Neural progenitor cell (in vitro differentiated cells): ENCODE results near the gene SDK2. TPM values are rescaled to one million over a fixed set of nuclear protein-coding genes. Genes with fewer than 3 reads are reported as not detected.

Experiments
- DNase-seq: peaks from one replicate; pipeline ENCODE4 v3.0.0-alpha.2; 2016; ENCODE audit warnings: low spot score
- H2AFZ ChIP-seq: fragments of 200-600 bp; sonication (generic); replicated peaks from 2 replicates; pipeline ENCODE4 v1.6.1; 2016; ENCODE audit warnings: antibody characterized with exemption
- H3F3A ChIP-seq: fragments of 200-600 bp; sonication (generic); 2 replicates; pipeline ENCODE4 v1.6.1; 2016; ENCODE audit warnings: antibody characterized with exemption, low read depth
- H3K27ac ChIP-seq: fragments of 200-600 bp; sonication (generic); 2 replicates; pipeline ENCODE4 v1.5.1; 2016; ENCODE audit warnings: mild to moderate bottlenecking
- H3K27me3 ChIP-seq: fragments of 200-600 bp; sonication (generic); 2 replicates; pipeline ENCODE4 v1.6.1; 2016; ENCODE audit warnings: mild to moderate bottlenecking, moderate library complexity
- H3K36me3 ChIP-seq: fragments of 200-600 bp; sonication (generic); 2 replicates; pipeline ENCODE4 v1.5.1; 2016
- H3K4me1 ChIP-seq: fragments of 200-600 bp; sonication (generic); 2 replicates; pipeline ENCODE4 v1.6.1; 2016; ENCODE audit warnings: mixed run types
- H3K4me2 ChIP-seq: fragments of 200-600 bp; sonication (generic); 2 replicates; pipeline ENCODE4 v1.6.1; 2016
- H3K4me3 ChIP-seq: fragments of 200-600 bp; sonication (generic); 2 replicates; pipeline ENCODE4 v1.5.1; 2016
- H3K79me2 ChIP-seq: fragments of 200-600 bp; sonication (generic); 2 replicates; pipeline ENCODE4 v1.6.1; 2016; ENCODE audit warnings: low read depth
- H3K9ac ChIP-seq: fragments of 200-600 bp; sonication (generic); 2 replicates; pipeline ENCODE4 v1.6.1; 2016
- H3K9me3 ChIP-seq: fragments of 200-600 bp; sonication (generic); 2 replicates; pipeline ENCODE4 v1.5.1; 2016; ENCODE audit warnings: low read depth
- H4K20me1 ChIP-seq: fragments of 200-600 bp; sonication (generic); 2 replicates; pipeline ENCODE4 v1.6.1; 2016; ENCODE audit warnings: low read depth
- H3K27ac Mint-ChIP-seq: 3 replicates; pipeline ENCODE4 v1.8.0; 2021; ENCODE audit warnings: mixed read lengths
- H3K27me3 Mint-ChIP-seq: 2 replicates; pipeline ENCODE4 v1.8.0; 2022; ENCODE audit warnings: low read depth, mild to moderate bottlenecking, inconsistent platforms, moderate library complexity, mixed read lengths; ENCODE audit not compliant: insufficient read depth
- H3K36me3 Mint-ChIP-seq: 3 replicates; pipeline ENCODE4 v1.8.0; 2021; ENCODE audit warnings: mixed read lengths
- H3K4me1 Mint-ChIP-seq: 3 replicates; pipeline ENCODE4 v1.8.0; 2021; ENCODE audit warnings: mixed read lengths
- H3K4me3 Mint-ChIP-seq: 3 replicates; pipeline ENCODE4 v1.8.0; 2021; ENCODE audit warnings: mild to moderate bottlenecking, moderate library complexity, mixed read lengths
- H3K9me3 Mint-ChIP-seq: 3 replicates; pipeline ENCODE4 v1.8.0; 2020; ENCODE audit warnings: mixed read lengths
- EZH2 ChIP-seq: fragments of 200-600 bp; sonication (generic); IDR thresholded peaks from 2 replicates; pipeline ENCODE4 v1.6.1; 2017; ENCODE audit warnings: antibody characterized with exemption, mild to moderate bottlenecking, moderate library complexity
- EZH2phosphoT487 ChIP-seq: fragments of 200-600 bp; sonication (generic); IDR thresholded peaks from 2 replicates; pipeline ENCODE4 v1.6.1; 2017; ENCODE audit warnings: antibody characterized with exemption
- total RNA-seq: library from RNA; depleted of rRNA; stranded (reverse); fragments of >200 nt; gene quantifications from 2 replicates; pipeline ENCODE4 v1.2.3, GENCODE V29; 2015; ENCODE audit warnings: low replicate concordance
- TF ChIP-seq, protein P1 (sequence below): fragments of 200-600 bp; sonication (generic); IDR thresholded peaks from 2 replicates; pipeline ENCODE4 v1.5.1; 2017; ENCODE audit warnings: antibody characterized with exemption, mild to moderate bottlenecking

The SDK2 gene
- total RNA-seq, 1 donor from 2014 or later = 15.3 TPM

DNA sequence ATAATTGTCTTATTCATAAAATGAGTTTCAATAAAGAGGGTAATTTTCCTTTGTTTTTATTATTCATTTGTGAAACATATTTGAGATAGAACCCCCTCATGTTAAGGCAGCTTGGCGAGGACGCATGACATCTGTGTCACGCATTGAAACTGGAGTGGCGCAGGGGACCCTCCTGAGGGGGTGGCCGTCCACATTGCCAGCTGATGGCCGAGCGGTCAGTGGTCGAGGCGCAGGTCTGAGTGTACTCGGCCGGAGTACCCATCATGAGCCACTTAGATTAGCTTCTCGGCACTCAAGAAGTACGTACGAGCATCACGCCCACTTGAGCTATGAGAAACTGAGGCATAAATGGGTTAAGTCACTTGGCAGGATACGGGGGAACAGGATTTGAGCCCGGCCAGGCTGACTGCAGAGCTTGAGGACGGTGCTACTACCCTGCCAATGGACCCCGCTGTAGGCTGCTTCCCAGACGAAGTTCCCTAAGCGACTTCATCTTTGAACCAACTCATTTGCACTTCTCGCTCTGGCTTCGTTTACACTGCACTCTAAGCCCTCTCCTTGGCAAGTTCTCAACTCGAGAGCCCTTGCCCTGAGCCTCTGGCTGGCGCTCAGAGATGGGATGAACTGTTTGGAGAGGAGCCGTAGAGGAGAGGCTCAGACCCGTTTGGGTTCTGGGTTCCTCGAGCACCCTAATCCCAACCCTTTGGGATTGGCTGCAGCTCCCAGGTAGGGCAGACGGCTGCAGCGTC lies 91.8 kb downstream of the SDK2 start:
- no peaks in the 10 kb centered on the region for H3K9me3 Mint-ChIP-seq
- Histone ChIP-seq H3K27me3 (no peaks in the 10 kb centered on the region), H3F3A (no peaks in the 10 kb centered on the region), H3K9me3 (no peaks in the 10 kb centered on the region), H3K79me2 (peaks cover 5% of the 10 kb centered on the region), H3K4me3 (no peak overlapping the region), H3K9ac (no peak overlapping the region), H3K36me3 (no peaks in the 10 kb centered on the region), H3K27ac (no peak overlapping the region), H3K4me2 (no peak overlapping the region), H2AFZ (no peak overlapping the region), H3K4me1 (peaks cover 25% of the 10 kb centered on the region), H4K20me1 (peaks cover 96% of the 10 kb centered on the region)
- DNase-seq = no peak
- H3K36me3 Mint-ChIP-seq = peaks cover 10% of the 10 kb centered on the region
- peaks cover 65% of the 10 kb centered on the region for H3K4me1 Mint-ChIP-seq
- H3K27me3 Mint-ChIP-seq = peaks cover 9% of the 10 kb centered on the region
- TF ChIP-seq, protein P1, sequence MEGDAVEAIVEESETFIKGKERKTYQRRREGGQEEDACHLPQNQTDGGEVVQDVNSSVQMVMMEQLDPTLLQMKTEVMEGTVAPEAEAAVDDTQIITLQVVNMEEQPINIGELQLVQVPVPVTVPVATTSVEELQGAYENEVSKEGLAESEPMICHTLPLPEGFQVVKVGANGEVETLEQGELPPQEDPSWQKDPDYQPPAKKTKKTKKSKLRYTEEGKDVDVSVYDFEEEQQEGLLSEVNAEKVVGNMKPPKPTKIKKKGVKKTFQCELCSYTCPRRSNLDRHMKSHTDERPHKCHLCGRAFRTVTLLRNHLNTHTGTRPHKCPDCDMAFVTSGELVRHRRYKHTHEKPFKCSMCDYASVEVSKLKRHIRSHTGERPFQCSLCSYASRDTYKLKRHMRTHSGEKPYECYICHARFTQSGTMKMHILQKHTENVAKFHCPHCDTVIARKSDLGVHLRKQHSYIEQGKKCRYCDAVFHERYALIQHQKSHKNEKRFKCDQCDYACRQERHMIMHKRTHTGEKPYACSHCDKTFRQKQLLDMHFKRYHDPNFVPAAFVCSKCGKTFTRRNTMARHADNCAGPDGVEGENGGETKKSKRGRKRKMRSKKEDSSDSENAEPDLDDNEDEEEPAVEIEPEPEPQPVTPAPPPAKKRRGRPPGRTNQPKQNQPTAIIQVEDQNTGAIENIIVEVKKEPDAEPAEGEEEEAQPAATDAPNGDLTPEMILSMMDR = no peak
- TF ChIP-seq EZH2 = no peak
- no peak for TF ChIP-seq EZH2phosphoT487
- no peak overlapping the region for H3K4me3 Mint-ChIP-seq
- H3K27ac Mint-ChIP-seq = no peak overlapping the region

DNA sequence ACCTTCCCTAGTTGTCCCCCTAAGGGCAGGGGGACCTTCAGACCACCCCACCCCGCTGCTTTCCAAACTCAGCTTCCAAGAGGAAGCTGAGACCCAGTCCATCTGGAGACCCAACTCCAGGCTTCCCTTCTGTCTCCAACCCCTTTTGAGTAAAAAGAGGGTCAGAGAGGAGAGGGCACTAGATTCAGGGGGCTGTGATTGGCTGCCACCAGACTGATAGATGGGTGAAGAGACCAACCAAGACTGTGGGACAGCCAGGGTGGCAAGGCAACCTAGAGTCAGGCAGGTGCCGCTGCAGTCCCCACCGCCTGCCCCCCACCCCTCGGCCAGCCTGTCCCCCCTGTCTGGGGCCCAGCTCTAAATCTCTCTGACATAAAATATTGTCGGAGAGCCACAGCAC lies 92.5 kb downstream of the SDK2 start:
- peaks cover 32% of the 10 kb centered on the region for H3K4me1 ChIP-seq
- peaks cover 96% of the 10 kb centered on the region for H4K20me1 ChIP-seq

DNA sequence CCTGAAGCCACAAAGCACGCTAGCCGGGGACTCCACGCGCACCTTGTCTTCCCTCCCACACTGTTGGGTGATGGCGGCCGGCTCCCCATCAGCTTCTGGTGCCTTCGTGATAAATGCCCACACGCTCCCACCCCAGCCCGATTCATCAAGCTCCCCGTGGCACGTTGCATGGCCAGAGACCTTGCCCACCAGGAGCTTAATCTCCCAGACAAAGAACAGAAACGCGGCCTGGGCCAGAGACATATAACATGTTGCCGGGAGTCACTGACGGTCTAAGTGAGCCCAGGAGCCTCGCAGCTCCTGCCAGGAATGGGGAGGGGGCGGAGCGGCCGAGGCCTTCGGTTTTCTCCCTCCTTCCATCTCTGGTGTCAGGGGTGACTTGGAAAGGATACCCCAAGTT lies 93.1 kb downstream of the SDK2 start:
- Histone ChIP-seq H3K27me3 (no peaks in the 10 kb centered on the region), H2AFZ (no peak overlapping the region), H3K9me3 (no peaks in the 10 kb centered on the region), H3K4me2 (peak overlapping the region; percentile 23), H3F3A (no peaks in the 10 kb centered on the region), H3K9ac (no peak overlapping the region), H3K27ac (no peak overlapping the region), H4K20me1 (peaks cover 96% of the 10 kb centered on the region), H3K36me3 (no peaks in the 10 kb centered on the region), H3K79me2 (peaks cover 11% of the 10 kb centered on the region), H3K4me1 (peaks cover 38% of the 10 kb centered on the region), H3K4me3 (no peak overlapping the region)
- peaks cover 76% of the 10 kb centered on the region for H3K4me1 Mint-ChIP-seq
- peaks cover 9% of the 10 kb centered on the region for H3K27me3 Mint-ChIP-seq
- DNase-seq = no peak
- no peaks in the 10 kb centered on the region for H3K9me3 Mint-ChIP-seq
- no peak overlapping the region for H3K4me3 Mint-ChIP-seq
- H3K27ac Mint-ChIP-seq = no peak overlapping the region
- no peak for TF ChIP-seq EZH2phosphoT487
- no peak for TF ChIP-seq EZH2
- TF ChIP-seq, protein P1 = no peak
- peaks cover 10% of the 10 kb centered on the region for H3K36me3 Mint-ChIP-seq

More for the DNA sequence above, 92.5 kb downstream of the SDK2 start:
- Histone ChIP-seq H3K79me2 (peaks cover 7% of the 10 kb centered on the region), H3K36me3 (no peaks in the 10 kb centered on the region), H3K9ac (no peak overlapping the region), H2AFZ (no peak overlapping the region), H3F3A (no peaks in the 10 kb centered on the region), H3K27ac (no peak overlapping the region), H3K4me3 (no peak overlapping the region), H3K9me3 (no peaks in the 10 kb centered on the region), H3K4me2 (peak overlapping the region; percentile 23), H3K27me3 (no peaks in the 10 kb centered on the region)
- no peak for TF ChIP-seq EZH2
- TF ChIP-seq EZH2phosphoT487 = no peak
- TF ChIP-seq, protein P1 = no peak
- Mint-ChIP-seq H3K4me1 (peaks cover 72% of the 10 kb centered on the region), H3K4me3 (no peak overlapping the region), H3K36me3 (peaks cover 10% of the 10 kb centered on the region), H3K9me3 (no peaks in the 10 kb centered on the region), H3K27ac (peak overlapping the region; percentile 63), H3K27me3 (peaks cover 9% of the 10 kb centered on the region)
- no peak for DNase-seq
